CD4-positive, CD25-positive, alpha-beta regulatory T cell (primary cell): ENCODE results near the gene GALNT11. TPM values are rescaled to one million over a fixed set of nuclear protein-coding genes. Genes with fewer than 3 reads are reported as not detected.

Experiments
- ATAC-seq, 2 donors: fragments of 150-1000 bp; cut with Tn5 transposase; one replicate each; pipeline ENCODE4 v1.10.0; 2021; ENCODE audit warnings: low read depth in 2 of 2, moderate number of reproducible peaks in 2 of 2, moderate library complexity in 1 of 2
- DNase-seq, 3 donors: peaks; one replicate each; pipeline versions ENCODE4 v3.0.0 to v3.0.0-alpha.2; 2012 to 2022; ENCODE audit warnings: mixed read lengths in 1 of 3
- H3K27ac ChIP-seq: one replicate; pipeline ENCODE4 v1.7.0; 2013; ENCODE audit warnings: mild to moderate bottlenecking, low read length; ENCODE audit not compliant: insufficient read depth, poor library complexity, severe bottlenecking
- H3K27me3 ChIP-seq: one replicate; pipeline ENCODE4 v1.7.0; 2013; ENCODE audit warnings: low read length; ENCODE audit not compliant: control insufficient read depth, insufficient read depth
- H3K36me3 ChIP-seq: one replicate; pipeline ENCODE4 v1.7.0; 2013; ENCODE audit warnings: mild to moderate bottlenecking, low read length, moderate library complexity; ENCODE audit not compliant: control insufficient read depth, insufficient read depth
- H3K4me1 ChIP-seq: 2 replicates; pipeline ENCODE4 v1.7.0; 2013; ENCODE audit warnings: mild to moderate bottlenecking, low read length; ENCODE audit not compliant: insufficient read depth, control insufficient read depth, poor library complexity, severe bottlenecking
- H3K4me3 ChIP-seq: one replicate; pipeline ENCODE4 v1.7.0; 2013; ENCODE audit warnings: low read depth, mild to moderate bottlenecking, low read length, moderate library complexity
- H3K9me3 ChIP-seq, 2 experiments: 1 replicate in 1 of 2; 2 replicates in 1 of 2; pipeline ENCODE4 v1.7.0; 2013; ENCODE audit warnings: low read length in 2 of 2, mild to moderate bottlenecking in 1 of 2, moderate library complexity in 1 of 2; ENCODE audit not compliant: control insufficient read depth in 2 of 2
- H3K27ac Mint-ChIP-seq, 3 donors: one replicate each; pipeline ENCODE4 v1.8.0; 2020 to 2022; ENCODE audit warnings: mild to moderate bottlenecking in 3 of 3, mixed read lengths in 3 of 3, moderate library complexity in 2 of 3
- H3K27me3 Mint-ChIP-seq: one replicate; pipeline ENCODE4 v1.8.0; 2022; ENCODE audit warnings: mild to moderate bottlenecking, mixed read lengths
- H3K36me3 Mint-ChIP-seq: one replicate; pipeline ENCODE4 v1.8.0; 2020; ENCODE audit warnings: mixed read lengths
- H3K4me1 Mint-ChIP-seq, 4 donors: one replicate each; pipeline ENCODE4 v1.8.0; 2020 to 2022; ENCODE audit warnings: mixed read lengths in 4 of 4, mild to moderate bottlenecking in 1 of 4
- H3K4me3 Mint-ChIP-seq, 4 donors: one replicate each; pipeline ENCODE4 v1.8.0; 2020 to 2022; ENCODE audit warnings: mild to moderate bottlenecking in 4 of 4, mixed read lengths in 4 of 4, moderate library complexity in 3 of 4
- H3K9me3 Mint-ChIP-seq, 7 donors: one replicate each; pipeline ENCODE4 v1.8.0; 2020 to 2022; ENCODE audit warnings: mixed read lengths in 7 of 7, mild to moderate bottlenecking in 3 of 7, moderate library complexity in 2 of 7
- polyA plus RNA-seq, 4 donors: library from polyadenylated mRNA; unstranded; fragments of 300-500 nt; fragmentation: Illumina TruSeq; gene quantifications; one replicate each; pipeline ENCODE4 v1.2.3, GENCODE V29; 2021
- total RNA-seq: library from RNA; stranded (reverse); gene quantifications from one replicate; pipeline ENCODE4 v1.2.3, GENCODE V29; 2022

The GALNT11 gene
- total and polyA plus RNA-seq, 5 donors from 2014 or later: 22.5 to 27.1 (median 25.4) TPM

- Mint-ChIP-seq H3K4me1 (peaks cover 0 to 15% (median 12%) of the 10 kb centered on the region in 4 donors), H3K27me3 (no peaks in the 10 kb centered on the region), H3K27ac (no peak overlapping the region), H3K4me3 (no peak overlapping the region), H3K36me3 (peaks cover 38% of the 10 kb centered on the region), H3K9me3 (peaks cover 0 to 20% (median 6%) of the 10 kb centered on the region in 7 donors)
- no peaks in the 10 kb centered on the region for H3K36me3 ChIP-seq
- H3K27ac ChIP-seq: no peak overlapping the region
- H3K4me1 ChIP-seq: no peaks in the 10 kb centered on the region
- DNase-seq: no peak
- peaks cover 9 to 13% of the 10 kb centered on the region in 2 experiments for H3K9me3 ChIP-seq
- H3K27me3 ChIP-seq: no peaks in the 10 kb centered on the region
- ATAC-seq: no peak
- no peak overlapping the region for H3K4me3 ChIP-seq
Observed at GRCh38 chr7:152089183-152089582, 63.7 kb downstream of the GALNT11 start.

DNA sequence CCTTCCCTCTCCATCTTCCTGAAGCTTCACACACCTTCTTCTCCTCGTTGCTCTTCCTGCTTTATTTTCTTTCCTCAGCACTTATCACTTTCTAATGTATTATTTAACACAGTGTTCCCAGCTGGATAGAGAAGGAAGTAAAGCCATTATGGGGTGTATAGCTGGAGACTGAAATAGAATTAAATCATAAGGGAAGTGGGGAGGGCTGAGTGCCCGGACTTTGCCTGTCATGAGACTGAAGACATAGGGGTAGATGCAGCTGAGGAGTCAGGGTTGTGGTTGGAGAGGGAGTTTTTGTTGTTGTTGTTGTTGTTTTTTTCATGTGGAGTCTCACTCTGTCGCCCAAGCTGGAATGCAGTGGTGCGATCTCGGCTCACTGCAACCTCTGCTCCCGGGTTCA lies 65.3 kb downstream of the GALNT11 start:
- peak overlapping the region in 1 of 3 donors; percentile 26 for H3K27ac Mint-ChIP-seq
- no peaks in the 10 kb centered on the region for H3K27me3 Mint-ChIP-seq
- DNase-seq (no peak), ATAC-seq (no peak)
- Histone ChIP-seq H3K27me3 (no peaks in the 10 kb centered on the region), H3K36me3 (peaks cover 4% of the 10 kb centered on the region), H3K4me3 (no peak overlapping the region), H3K9me3 (peaks cover 9 to 13% of the 10 kb centered on the region in 2 experiments), H3K27ac (no peak overlapping the region), H3K4me1 (no peaks in the 10 kb centered on the region)
- no peak overlapping the region for H3K4me3 Mint-ChIP-seq
- peaks cover 0 to 20% (median 6%) of the 10 kb centered on the region in 7 donors for H3K9me3 Mint-ChIP-seq
- peaks cover 36% of the 10 kb centered on the region for H3K36me3 Mint-ChIP-seq
- peaks cover 0 to 19% (median 10%) of the 10 kb centered on the region in 4 donors for H3K4me1 Mint-ChIP-seq

DNA sequence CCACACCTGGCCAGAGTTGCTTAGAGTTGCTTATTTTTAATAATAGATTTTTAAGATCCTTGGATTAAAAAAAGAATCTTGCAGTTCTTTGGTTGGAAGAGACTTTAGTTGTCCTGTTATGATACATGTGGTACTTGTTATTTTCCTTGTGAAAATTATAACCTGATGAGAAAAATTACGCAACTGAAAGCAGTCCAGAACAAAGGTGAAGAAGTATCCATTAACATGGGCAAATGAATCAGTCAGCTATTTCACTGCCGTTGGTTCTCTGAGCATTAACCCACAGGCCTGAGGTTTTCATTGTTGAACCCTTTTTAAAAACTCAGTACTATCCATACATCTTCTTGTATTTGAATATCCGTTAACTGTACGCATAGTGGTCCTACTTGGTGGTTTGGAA lies 68.2 kb downstream of the GALNT11 start:
- H3K36me3 Mint-ChIP-seq: peaks cover 23% of the 10 kb centered on the region
- Histone ChIP-seq H3K27ac (no peak overlapping the region), H3K27me3 (no peaks in the 10 kb centered on the region), H3K36me3 (peaks cover 4% of the 10 kb centered on the region), H3K4me1 (no peaks in the 10 kb centered on the region), H3K4me3 (no peak overlapping the region), H3K9me3 (peaks cover 5 to 7% of the 10 kb centered on the region in 2 experiments)
- no peak overlapping the region for H3K27ac Mint-ChIP-seq
- peaks cover 0 to 9% (median 2%) of the 10 kb centered on the region in 7 donors for H3K9me3 Mint-ChIP-seq
- DNase-seq (no peak), ATAC-seq (no peak)
- no peak overlapping the region for H3K4me3 Mint-ChIP-seq
- no peaks in the 10 kb centered on the region for H3K27me3 Mint-ChIP-seq
- H3K4me1 Mint-ChIP-seq: peaks cover 0 to 23% (median 12%) of the 10 kb centered on the region in 4 donors

DNA sequence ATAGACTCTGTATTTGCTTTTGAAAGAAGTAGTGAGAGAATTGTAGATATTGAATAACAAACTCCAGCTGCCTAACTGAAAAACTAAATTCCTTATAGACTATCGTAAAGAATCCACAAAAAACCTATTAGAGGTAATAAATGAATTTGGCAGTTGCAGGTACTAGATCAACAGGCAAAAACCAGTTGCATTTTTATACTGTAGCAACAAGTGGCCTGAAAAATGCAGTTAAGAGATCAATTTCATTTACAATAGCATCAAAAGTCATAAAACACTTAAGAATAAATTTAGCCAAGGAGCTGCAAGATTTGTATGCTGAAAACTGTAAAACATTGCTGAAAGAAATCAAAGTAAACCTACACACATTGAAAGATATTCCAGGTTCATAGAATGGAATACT lies 70.3 kb downstream of the GALNT11 start:
- no peak overlapping the region for H3K4me3 Mint-ChIP-seq
- no peak overlapping the region for H3K4me3 ChIP-seq

GRCh38 chr7:152097330-152097729 lies 71.9 kb downstream of the GALNT11 start:
- H3K4me1 ChIP-seq: no peaks in the 10 kb centered on the region

More for the DNA sequence above, 70.3 kb downstream of the GALNT11 start:
- H3K36me3 Mint-ChIP-seq: peaks cover 15% of the 10 kb centered on the region
- no peaks in the 10 kb centered on the region for H3K27me3 Mint-ChIP-seq
- ATAC-seq: no peak
- Histone ChIP-seq H3K27ac (no peak overlapping the region), H3K4me1 (no peaks in the 10 kb centered on the region), H3K36me3 (peaks cover 5% of the 10 kb centered on the region), H3K9me3 (no peaks in the 10 kb centered on the region), H3K27me3 (no peaks in the 10 kb centered on the region)
- H3K27ac Mint-ChIP-seq: no peak overlapping the region
- peaks cover 0 to under 1% (median 0%) of the 10 kb centered on the region in 7 donors for H3K9me3 Mint-ChIP-seq
- H3K4me1 Mint-ChIP-seq: peaks cover 0 to 24% (median 12%) of the 10 kb centered on the region in 4 donors
- no peak for DNase-seq

GRCh38 chr7:152103066-152103465 lies 77.6 kb downstream of the GALNT11 start:
- H3K27me3 Mint-ChIP-seq: no peaks in the 10 kb centered on the region
- DNase-seq (no peak), ATAC-seq (no peak)
- Histone ChIP-seq H3K4me1 (no peaks in the 10 kb centered on the region), H3K36me3 (peaks cover 37% of the 10 kb centered on the region), H3K9me3 (no peaks in the 10 kb centered on the region), H3K4me3 (no peak overlapping the region), H3K27me3 (no peaks in the 10 kb centered on the region), H3K27ac (no peak overlapping the region)
- H3K4me3 Mint-ChIP-seq: no peak overlapping the region
- H3K4me1 Mint-ChIP-seq: peaks cover 0 to 5% (median 0%) of the 10 kb centered on the region in 4 donors
- H3K27ac Mint-ChIP-seq: peak overlapping the region in 1 of 3 donors; percentile 0
- H3K36me3 Mint-ChIP-seq: peaks cover 39% of the 10 kb centered on the region
- H3K9me3 Mint-ChIP-seq: no peaks in the 10 kb centered on the region

More at GRCh38 chr7:152097330-152097729, 71.9 kb downstream of the GALNT11 start:
- Histone ChIP-seq H3K27ac (no peak overlapping the region), H3K27me3 (no peaks in the 10 kb centered on the region), H3K9me3 (no peaks in the 10 kb centered on the region), H3K4me3 (no peak overlapping the region), H3K36me3 (peaks cover 11% of the 10 kb centered on the region)
- H3K36me3 Mint-ChIP-seq: peaks cover 21% of the 10 kb centered on the region
- no peaks in the 10 kb centered on the region for H3K9me3 Mint-ChIP-seq
- peak overlapping the region in 1 of 3 donors; percentile 14 for H3K27ac Mint-ChIP-seq
- no peak for DNase-seq
- H3K4me1 Mint-ChIP-seq: peaks cover 0 to 18% (median 9%) of the 10 kb centered on the region in 4 donors
- H3K4me3 Mint-ChIP-seq: no peak overlapping the region
- no peak for ATAC-seq
- H3K27me3 Mint-ChIP-seq: no peaks in the 10 kb centered on the region

- DNase-seq (no peak), ATAC-seq (no peak)
- Mint-ChIP-seq H3K36me3 (peaks cover 35% of the 10 kb centered on the region), H3K4me1 (peaks cover 0 to 1% (median 0%) of the 10 kb centered on the region in 4 donors), H3K27ac (peak overlapping the region in 1 of 3 donors; percentile 13), H3K4me3 (no peak overlapping the region), H3K27me3 (no peaks in the 10 kb centered on the region), H3K9me3 (no peaks in the 10 kb centered on the region)
- H3K27me3 ChIP-seq: no peaks in the 10 kb centered on the region
- H3K4me3 ChIP-seq: no peak overlapping the region
- no peak overlapping the region for H3K27ac ChIP-seq
- peaks cover 37% of the 10 kb centered on the region for H3K36me3 ChIP-seq
- no peaks in the 10 kb centered on the region for H3K4me1 ChIP-seq
- no peaks in the 10 kb centered on the region for H3K9me3 ChIP-seq
Observed at GRCh38 chr7:152103691-152104090, 78.2 kb downstream of the GALNT11 start.

- ATAC-seq (no peak), DNase-seq (no peak)
- no peaks in the 10 kb centered on the region for H3K4me1 ChIP-seq
- H3K27me3 ChIP-seq: no peaks in the 10 kb centered on the region
- Mint-ChIP-seq H3K27me3 (no peaks in the 10 kb centered on the region), H3K27ac (no peak overlapping the region), H3K9me3 (no peaks in the 10 kb centered on the region), H3K4me1 (peaks cover 2 to 8% (median 6%) of the 10 kb centered on the region in 4 donors), H3K36me3 (peaks cover 38% of the 10 kb centered on the region), H3K4me3 (no peak overlapping the region)
- no peak overlapping the region for H3K27ac ChIP-seq
- no peak overlapping the region for H3K4me3 ChIP-seq
- no peaks in the 10 kb centered on the region for H3K9me3 ChIP-seq
- peaks cover 40% of the 10 kb centered on the region for H3K36me3 ChIP-seq
Observed at GRCh38 chr7:152105205-152105604, 79.7 kb downstream of the GALNT11 start.
